Cortex of kidney (tissue), 1 donor: ENCODE results near the gene IL1RN.
"Not testable (repeated sequence)": the region's sequence is repeated elsewhere in the genome, so short reads cannot be mapped to it uniquely, and the experiment has no call there.

Source experiments
- DNase-seq: peaks from one replicate; lab custom pipeline; 2025; lab: John Stamatoyannopoulos, UW

IL1RN gene

GRCh38 chr2:113126845-113127645 is at the start of gene IL1RN:
Gene IL1RN, plus strand, starts transcription at chr2:113127598. Its CDS starts 27 bp downstream, at chr2:113127625.
- DNase-seq, result no peak

GRCh38 chr2:113077921-113078320 is 49.5 kb upstream of the IL1RN start:
- no peak for DNase-seq

GRCh38 chr2:113078350-113078839 is 49.0 kb upstream of the IL1RN start:
- no peak for DNase-seq

GRCh38 chr2:113079131-113079530 is 48.3 kb upstream of the IL1RN start:
- no peak for DNase-seq

- DNase-seq, result no peak
Measured at GRCh38 chr2:113080134-113080533, 47.3 kb upstream of the IL1RN start.

- no peak for DNase-seq
Measured at GRCh38 chr2:113081488-113082210, 45.7 kb upstream of the IL1RN start.

GRCh38 chr2:113083296-113083695 is 44.1 kb upstream of the IL1RN start:
- DNase-seq, result no peak

- no peak for DNase-seq
Measured at GRCh38 chr2:113084249-113085000, 43.0 kb upstream of the IL1RN start.

- no peak for DNase-seq
Measured at GRCh38 chr2:113085542-113085941, 41.9 kb upstream of the IL1RN start.

- DNase-seq, result no peak
Measured at GRCh38 chr2:113088213-113088992, 39.0 kb upstream of the IL1RN start.

- no peak for DNase-seq
Measured at GRCh38 chr2:113089916-113090315, 37.5 kb upstream of the IL1RN start.

GRCh38 chr2:113091231-113091896 is 36.0 kb upstream of the IL1RN start:
- DNase-seq, result no peak

GRCh38 chr2:113092864-113093612 is 34.4 kb upstream of the IL1RN start:
- DNase-seq, result no peak

- DNase-seq, result no peak
Measured at GRCh38 chr2:113093613-113093977, 33.8 kb upstream of the IL1RN start.

GRCh38 chr2:113096306-113096705 is 31.1 kb upstream of the IL1RN start:
- not testable (repeated sequence) for DNase-seq

- DNase-seq, result not testable (repeated sequence)
Measured at GRCh38 chr2:113096842-113097618, 30.4 kb upstream of the IL1RN start.

- DNase-seq, result no peak
Measured at GRCh38 chr2:113098041-113098440, 29.4 kb upstream of the IL1RN start.

GRCh38 chr2:113098532-113098931 is 28.9 kb upstream of the IL1RN start:
- no peak for DNase-seq

GRCh38 chr2:113102133-113102532 is 25.3 kb upstream of the IL1RN start:
- no peak for DNase-seq

GRCh38 chr2:113103277-113103676 is 24.1 kb upstream of the IL1RN start:
- DNase-seq, result no peak
